ENCODE data around the gene PRB4.

GRCh38 chr12:11273449-11273848 is 36.8 kb downstream of the PRB4 start:
- TF ChIP-seq GABPA (tag; conservative IDR thresholded peaks at IDR 0.05; ENCODE audit: low read depth) (no peak), ATF3 (IDR thresholded peaks at IDR 0.05) (no peak), ATF3 (CRISPR knock-in tag; conservative IDR thresholded peaks at IDR 0.05) (no peak), POLR2A (conservative IDR thresholded peaks at IDR 0.05) (no peak), RBM22 (IDR thresholded peaks at IDR 0.05; ENCODE audit: low read depth, low read length, poor library complexity, severe bottlenecking) (no peak), NFE2L1 (tag; IDR thresholded peaks at IDR 0.05; ENCODE audit: borderline replicate concordance, low read depth) (no peak), SREBF2 (CRISPR knock-in tag; IDR thresholded peaks at IDR 0.05) (no peak), ZNF280B (CRISPR knock-in tag; IDR thresholded peaks at IDR 0.05) (no peak), ZNF512 (tag; IDR thresholded peaks at IDR 0.05) (no peak), MXD1 (CRISPR knock-in tag; IDR thresholded peaks at IDR 0.05; ENCODE audit: borderline replicate concordance, poor library complexity, severe bottlenecking) (no peak), KLF1 (tag; IDR thresholded peaks at IDR 0.05) (no peak), SMAD2 (IDR thresholded peaks at IDR 0.05; ENCODE audit: low read depth, low read length) (no peak), E2F8 (IDR thresholded peaks at IDR 0.05; ENCODE audit: low read depth, partially characterized antibody) (no peak), ETV5 (CRISPR knock-in tag; IDR thresholded peaks at IDR 0.05; ENCODE audit: low read depth) (no peak), BCL6 (CRISPR knock-in tag; IDR thresholded peaks at IDR 0.05) (no peak)
